ENCODE results near the gene CHADL.

DNA sequence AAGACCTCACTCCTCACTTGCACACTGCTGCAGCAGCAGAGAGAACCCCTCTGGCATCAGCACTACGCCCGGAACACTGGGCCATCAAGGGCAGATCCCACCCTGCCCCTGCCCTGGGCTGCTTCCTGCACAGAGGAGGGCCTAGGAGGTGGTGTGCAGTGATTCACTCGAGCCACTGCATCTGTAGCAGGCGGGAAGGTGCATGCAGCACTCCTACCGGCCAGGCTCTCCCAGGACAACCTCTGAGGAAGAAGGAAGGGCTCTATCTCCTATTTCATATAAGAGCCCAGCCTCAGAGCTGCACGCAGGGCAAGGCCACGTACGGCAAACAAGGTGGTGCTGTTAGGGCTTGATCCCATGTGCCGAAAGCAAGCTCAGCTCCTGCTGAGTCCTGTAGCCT is 31.1 kb upstream of the CHADL start:
- TF ChIP-seq TCF12 (IDR thresholded peaks at IDR 0.05) (no peak), RCOR1 (IDR thresholded peaks at IDR 0.05; ENCODE audit: low read length) (no peak), NFIC (IDR thresholded peaks at IDR 0.05; ENCODE audit: borderline replicate concordance) (no peak), RAD21 (IDR thresholded peaks at IDR 0.05; ENCODE audit: low read length) (no peak), POLR2AphosphoS5 (IDR thresholded peaks at IDR 0.05; ENCODE audit: low read depth, low read length) (no peak)
- TF ChIP-seq, protein P1, sequence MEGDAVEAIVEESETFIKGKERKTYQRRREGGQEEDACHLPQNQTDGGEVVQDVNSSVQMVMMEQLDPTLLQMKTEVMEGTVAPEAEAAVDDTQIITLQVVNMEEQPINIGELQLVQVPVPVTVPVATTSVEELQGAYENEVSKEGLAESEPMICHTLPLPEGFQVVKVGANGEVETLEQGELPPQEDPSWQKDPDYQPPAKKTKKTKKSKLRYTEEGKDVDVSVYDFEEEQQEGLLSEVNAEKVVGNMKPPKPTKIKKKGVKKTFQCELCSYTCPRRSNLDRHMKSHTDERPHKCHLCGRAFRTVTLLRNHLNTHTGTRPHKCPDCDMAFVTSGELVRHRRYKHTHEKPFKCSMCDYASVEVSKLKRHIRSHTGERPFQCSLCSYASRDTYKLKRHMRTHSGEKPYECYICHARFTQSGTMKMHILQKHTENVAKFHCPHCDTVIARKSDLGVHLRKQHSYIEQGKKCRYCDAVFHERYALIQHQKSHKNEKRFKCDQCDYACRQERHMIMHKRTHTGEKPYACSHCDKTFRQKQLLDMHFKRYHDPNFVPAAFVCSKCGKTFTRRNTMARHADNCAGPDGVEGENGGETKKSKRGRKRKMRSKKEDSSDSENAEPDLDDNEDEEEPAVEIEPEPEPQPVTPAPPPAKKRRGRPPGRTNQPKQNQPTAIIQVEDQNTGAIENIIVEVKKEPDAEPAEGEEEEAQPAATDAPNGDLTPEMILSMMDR (IDR thresholded peaks at IDR 0.05): no peak
- TF ChIP-seq, protein P2, sequence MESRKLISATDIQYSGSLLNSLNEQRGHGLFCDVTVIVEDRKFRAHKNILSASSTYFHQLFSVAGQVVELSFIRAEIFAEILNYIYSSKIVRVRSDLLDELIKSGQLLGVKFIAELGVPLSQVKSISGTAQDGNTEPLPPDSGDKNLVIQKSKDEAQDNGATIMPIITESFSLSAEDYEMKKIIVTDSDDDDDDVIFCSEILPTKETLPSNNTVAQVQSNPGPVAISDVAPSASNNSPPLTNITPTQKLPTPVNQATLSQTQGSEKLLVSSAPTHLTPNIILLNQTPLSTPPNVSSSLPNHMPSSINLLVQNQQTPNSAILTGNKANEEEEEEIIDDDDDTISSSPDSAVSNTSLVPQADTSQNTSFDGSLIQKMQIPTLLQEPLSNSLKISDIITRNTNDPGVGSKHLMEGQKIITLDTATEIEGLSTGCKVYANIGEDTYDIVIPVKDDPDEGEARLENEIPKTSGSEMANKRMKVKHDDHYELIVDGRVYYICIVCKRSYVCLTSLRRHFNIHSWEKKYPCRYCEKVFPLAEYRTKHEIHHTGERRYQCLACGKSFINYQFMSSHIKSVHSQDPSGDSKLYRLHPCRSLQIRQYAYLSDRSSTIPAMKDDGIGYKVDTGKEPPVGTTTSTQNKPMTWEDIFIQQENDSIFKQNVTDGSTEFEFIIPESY (IDR thresholded peaks at IDR 0.05; ENCODE audit: borderline replicate concordance, low read depth): no peak
- TF ChIP-seq, protein P3, sequence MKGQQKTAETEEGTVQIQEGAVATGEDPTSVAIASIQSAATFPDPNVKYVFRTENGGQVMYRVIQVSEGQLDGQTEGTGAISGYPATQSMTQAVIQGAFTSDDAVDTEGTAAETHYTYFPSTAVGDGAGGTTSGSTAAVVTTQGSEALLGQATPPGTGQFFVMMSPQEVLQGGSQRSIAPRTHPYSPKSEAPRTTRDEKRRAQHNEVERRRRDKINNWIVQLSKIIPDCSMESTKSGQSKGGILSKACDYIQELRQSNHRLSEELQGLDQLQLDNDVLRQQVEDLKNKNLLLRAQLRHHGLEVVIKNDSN (IDR thresholded peaks at IDR 0.05; ENCODE audit: borderline replicate concordance, low read depth): no peak

Data from SK-N-SH (cell line).